OCI-LY3 (cell line): ENCODE measurements around the gene SCN4B.

ENCODE experiments used
- H2AFZ ChIP-seq: fragments of 200-600, 300-600 bp; shearing (Covaris generic); 2 replicates; pipeline ENCODE4 v1.6.0; 2014; ENCODE audit warnings: antibody characterized with exemption, low read depth, low read length
- H3K27ac ChIP-seq: fragments of 200-600, 300-600 bp; sonication (generic); 2 replicates; pipeline ENCODE4 v1.5.1; 2014; ENCODE audit warnings: mild to moderate bottlenecking, low read length, moderate library complexity, mixed read lengths
- H3K27me3 ChIP-seq: fragments of 200-600, 300-600 bp; sonication (generic); 2 replicates; pipeline ENCODE4 v1.6.1; 2014; ENCODE audit warnings: low read depth, low read length, mixed read lengths
- H3K36me3 ChIP-seq: fragments of 200-600, 300-600 bp; sonication (generic); replicated peaks from 2 replicates; pipeline ENCODE3; 2014; ENCODE audit warnings: low read depth, low read length, mixed read lengths
- H3K4me1 ChIP-seq: fragments of 300-600, 200-600 bp; sonication (generic); 2 replicates; pipeline ENCODE4 v1.6.1; 2014; ENCODE audit warnings: low read length, mixed read lengths
- H3K4me2 ChIP-seq: fragments of 200-600, 300-600 bp; sonication (generic); 2 replicates; pipeline ENCODE4 v1.6.1; 2014; ENCODE audit warnings: low read length, mixed read lengths
- H3K4me3 ChIP-seq: fragments of 300-600, 200-600 bp; sonication (generic); 2 replicates; pipeline ENCODE4 v1.5.1; 2014; ENCODE audit warnings: antibody characterized with exemption, mild to moderate bottlenecking, low read length, moderate library complexity
- H3K79me2 ChIP-seq: fragments of 300-600, 200-600 bp; shearing (Covaris generic); 2 replicates; pipeline ENCODE4 v1.6.1; 2014; ENCODE audit warnings: mild to moderate bottlenecking, low read length, mixed read lengths
- H3K9ac ChIP-seq: fragments of 300-600, 200-600 bp; shearing (Covaris generic); 2 replicates; pipeline ENCODE4 v1.6.0; 2014; ENCODE audit warnings: mild to moderate bottlenecking, low read length, moderate library complexity
- H3K9me3 ChIP-seq: fragments of 200-600, 300-600 bp; shearing (Covaris generic); 2 replicates; pipeline ENCODE4 v1.6.1; 2014; ENCODE audit warnings: low read length, mixed read lengths; ENCODE audit not compliant: insufficient read depth
- H4K20me1 ChIP-seq: fragments of 200-600, 300-600 bp; sonication (generic); 2 replicates; pipeline ENCODE4 v1.6.1; 2016; ENCODE audit warnings: low read length, mixed read lengths; ENCODE audit not compliant: insufficient read depth
- CTCF ChIP-seq: fragments of 200-600, 300-600 bp; sonication (generic); IDR thresholded peaks from 2 replicates; pipeline ENCODE4 v1.5.1; 2014; ENCODE audit warnings: antibody characterized with exemption, low read length, low read depth
- EZH2phosphoT487 ChIP-seq: fragments of 200-600 bp; shearing (Covaris generic); IDR thresholded peaks from 2 replicates; pipeline ENCODE4 v1.6.1; 2018; ENCODE audit warnings: antibody characterized with exemption, mixed run types, low read depth

The SCN4B gene

GRCh38 chr11:118171269-118172062 is 18.8 kb upstream of the SCN4B start:
- H3K27ac ChIP-seq: no peak overlapping the region
- no peaks in the 10 kb centered on the region for H3K9me3 ChIP-seq
- H4K20me1 ChIP-seq: no peaks in the 10 kb centered on the region
- no peaks in the 10 kb centered on the region for H3K36me3 ChIP-seq
- H3K4me1 ChIP-seq: peaks cover 21% of the 10 kb centered on the region
- peak overlapping the region; percentile 45 for H3K4me3 ChIP-seq
- H3K9ac ChIP-seq: peak overlapping the region; percentile 32; the same call in 1 of the 2 replicates
- peak overlapping the region; percentile 81 for H2AFZ ChIP-seq
- H3K27me3 ChIP-seq: 0 out of 2 replicates have a peak, but pooled peaks cover 6% of the 10 kb centered on the region
- H3K79me2 ChIP-seq: no peaks in the 10 kb centered on the region
- peak overlapping the region; percentile 77 for H3K4me2 ChIP-seq
- TF ChIP-seq EZH2phosphoT487 (no peak), CTCF (peak; percentile 93)

GRCh38 chr11:118170882-118171268 is 18.3 kb upstream of the SCN4B start:
- Histone ChIP-seq H2AFZ (no peak overlapping the region), H3K9me3 (no peaks in the 10 kb centered on the region), H3K9ac (no peak overlapping the region), H3K79me2 (no peaks in the 10 kb centered on the region), H3K27ac (no peak overlapping the region), H3K4me2 (no peak overlapping the region), H3K4me1 (peaks cover 16% of the 10 kb centered on the region), H3K27me3 (0 out of 2 replicates have a peak, but pooled peaks cover 6% of the 10 kb centered on the region), H3K36me3 (no peaks in the 10 kb centered on the region), H4K20me1 (no peaks in the 10 kb centered on the region), H3K4me3 (no peak overlapping the region)
- TF ChIP-seq EZH2phosphoT487 (no peak), CTCF (no peak)

- TF ChIP-seq EZH2phosphoT487: no peak
- Histone ChIP-seq H4K20me1 (no peaks in the 10 kb centered on the region), H3K36me3 (no peaks in the 10 kb centered on the region), H3K27ac (no peak overlapping the region), H3K4me2 (no peak overlapping the region), H2AFZ (no peak overlapping the region), H3K9me3 (no peaks in the 10 kb centered on the region), H3K27me3 (0 out of 2 replicates have a peak, but pooled peaks cover 6% of the 10 kb centered on the region), H3K79me2 (no peaks in the 10 kb centered on the region), H3K9ac (no peak overlapping the region), H3K4me3 (no peak overlapping the region), H3K4me1 (peaks cover 9% of the 10 kb centered on the region)
These were observed 17.6 kb upstream of the SCN4B start for GRCh38 chr11:118170231-118170630.

- H3K4me2 ChIP-seq: no peak overlapping the region
- peaks cover 6% of the 10 kb centered on the region; the same call in 1 of the 2 replicates for H3K27me3 ChIP-seq
These were observed 16.9 kb upstream of the SCN4B start for GRCh38 chr11:118169300-118170140.

More at GRCh38 chr11:118169300-118170140, 16.9 kb upstream of the SCN4B start:
- no peak overlapping the region for H3K4me3 ChIP-seq
- H3K27ac ChIP-seq: no peak overlapping the region
- no peaks in the 10 kb centered on the region for H3K36me3 ChIP-seq
- H2AFZ ChIP-seq: no peak overlapping the region
- no peaks in the 10 kb centered on the region for H3K9me3 ChIP-seq
- H3K4me1 ChIP-seq: peaks cover 6% of the 10 kb centered on the region
- no peak for TF ChIP-seq CTCF
- TF ChIP-seq EZH2phosphoT487: no peak
- H3K79me2 ChIP-seq: no peaks in the 10 kb centered on the region
- no peak overlapping the region for H3K9ac ChIP-seq
- H4K20me1 ChIP-seq: no peaks in the 10 kb centered on the region
